Activated naive CD8-positive, alpha-beta T cell treated with anti-CD3 and anti-CD28 coated beads, Interleukin-2, amount 50 U/mL, for 16 hours (primary cell): ENCODE results near the gene TLE3.

Experiments
- DNase-seq: peaks from one replicate; pipeline ENCODE4 v3.0.0-alpha.2; 2020; ENCODE audit warnings: low read depth, low spot score

Gene TLE3

GRCh38 chr15:70006259-70007147 is 91.2 kb downstream of the TLE3 start:
- no peak for DNase-seq

- DNase-seq = no peak
These were observed 92.9 kb downstream of the TLE3 start for GRCh38 chr15:70004826-70005225.

GRCh38 chr15:70002897-70003296 is 94.8 kb downstream of the TLE3 start:
- DNase-seq = no peak

GRCh38 chr15:70001859-70002258 is 95.9 kb downstream of the TLE3 start:
- no peak for DNase-seq

GRCh38 chr15:69999392-70000085 is 98.2 kb downstream of the TLE3 start:
- DNase-seq = no peak

GRCh38 chr15:69998541-69999391 is 99.0 kb downstream of the TLE3 start:
- no peak for DNase-seq

- no peak for DNase-seq
These were observed 99.9 kb downstream of the TLE3 start for GRCh38 chr15:69997813-69998212.
